GM03348 (cell line): Measurements from ENCODE around the gene DSTN.

Source experiments
- DNase-seq: peaks from one replicate; pipeline ENCODE4 v3.0.0; 2012; ENCODE audit warnings: low spot score

Gene DSTN

GRCh38 chr20:17580895-17581294 lies 11.0 kb downstream of the DSTN start:
- no peak for DNase-seq

- DNase-seq: no peak
These were observed 13.3 kb downstream of the DSTN start for GRCh38 chr20:17583126-17583525.

GRCh38 chr20:17584689-17585088 lies 14.8 kb downstream of the DSTN start:
- DNase-seq: no peak

- no peak for DNase-seq
These were observed 16.4 kb downstream of the DSTN start for GRCh38 chr20:17586250-17586649.

- DNase-seq: no peak
These were observed 17.3 kb downstream of the DSTN start for GRCh38 chr20:17587148-17587547.

GRCh38 chr20:17587824-17588223 lies 17.9 kb downstream of the DSTN start:
- DNase-seq: no peak

- DNase-seq: peak; percentile 21
These were observed 19.4 kb downstream of the DSTN start for GRCh38 chr20:17589161-17589834.

GRCh38 chr20:17590245-17590644 lies 20.4 kb downstream of the DSTN start:
- no peak for DNase-seq

GRCh38 chr20:17593902-17594301 lies 24.0 kb downstream of the DSTN start:
- no peak for DNase-seq

GRCh38 chr20:17594443-17594842 lies 24.6 kb downstream of the DSTN start:
- no peak for DNase-seq

- no peak for DNase-seq
These were observed 26.0 kb downstream of the DSTN start for GRCh38 chr20:17595856-17596255.

- no peak for DNase-seq
These were observed 28.2 kb downstream of the DSTN start for GRCh38 chr20:17598013-17598550.

GRCh38 chr20:17601957-17602356 lies 32.1 kb downstream of the DSTN start:
- DNase-seq: no peak

GRCh38 chr20:17602493-17602892 lies 32.6 kb downstream of the DSTN start:
- no peak for DNase-seq

GRCh38 chr20:17605131-17605660 lies 35.3 kb downstream of the DSTN start:
- no peak for DNase-seq

GRCh38 chr20:17606001-17606400 lies 36.1 kb downstream of the DSTN start:
- DNase-seq: no peak

GRCh38 chr20:17608701-17609497 lies 39.0 kb downstream of the DSTN start:
- no peak for DNase-seq

GRCh38 chr20:17609811-17610377 lies 40.0 kb downstream of the DSTN start:
- DNase-seq: no peak

- DNase-seq: peak; percentile 6
These were observed 40.9 kb downstream of the DSTN start for GRCh38 chr20:17610566-17611289.

GRCh38 chr20:17611290-17611539 lies 41.3 kb downstream of the DSTN start:
- DNase-seq: no peak

- peak; percentile 60 for DNase-seq
These were observed 41.8 kb downstream of the DSTN start for GRCh38 chr20:17611540-17612286.
